ENCODE data around the gene BPTF. TPM values are rescaled to one million over a fixed set of nuclear protein-coding genes. Genes with fewer than 3 reads are reported as not detected.
"Not testable (repeated sequence)": the region's sequence is repeated elsewhere in the genome, so short reads cannot be mapped to it uniquely, and the experiment has no call there.

BPTF gene
- total and polyA plus RNA-seq, 2 of the 13 experiments (the other 11 are each of a cell fraction or from before 2014, with no cell fraction given): 43.5 to 66.1 TPM

DNA sequence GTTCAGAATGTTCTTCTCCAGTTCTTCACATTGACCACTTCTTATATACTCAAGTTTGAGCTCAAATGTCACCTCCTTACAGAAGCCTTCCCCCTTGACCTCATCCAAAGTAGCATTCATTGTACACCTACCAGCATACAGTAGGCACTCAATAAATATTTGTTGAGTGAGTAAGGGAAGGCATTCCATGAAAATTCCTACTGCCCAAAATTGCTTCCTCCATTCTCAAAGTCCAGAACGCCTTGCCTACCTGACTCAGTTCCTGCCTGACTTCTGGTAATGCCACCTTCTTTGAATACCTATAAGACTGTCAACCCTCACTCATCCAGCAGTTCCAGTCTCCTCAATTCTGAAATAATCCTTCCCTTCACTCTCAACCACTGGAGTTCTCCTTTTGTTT lies 14.8 kb upstream of the BPTF start (continued):
- TF ChIP-seq, protein P1, sequence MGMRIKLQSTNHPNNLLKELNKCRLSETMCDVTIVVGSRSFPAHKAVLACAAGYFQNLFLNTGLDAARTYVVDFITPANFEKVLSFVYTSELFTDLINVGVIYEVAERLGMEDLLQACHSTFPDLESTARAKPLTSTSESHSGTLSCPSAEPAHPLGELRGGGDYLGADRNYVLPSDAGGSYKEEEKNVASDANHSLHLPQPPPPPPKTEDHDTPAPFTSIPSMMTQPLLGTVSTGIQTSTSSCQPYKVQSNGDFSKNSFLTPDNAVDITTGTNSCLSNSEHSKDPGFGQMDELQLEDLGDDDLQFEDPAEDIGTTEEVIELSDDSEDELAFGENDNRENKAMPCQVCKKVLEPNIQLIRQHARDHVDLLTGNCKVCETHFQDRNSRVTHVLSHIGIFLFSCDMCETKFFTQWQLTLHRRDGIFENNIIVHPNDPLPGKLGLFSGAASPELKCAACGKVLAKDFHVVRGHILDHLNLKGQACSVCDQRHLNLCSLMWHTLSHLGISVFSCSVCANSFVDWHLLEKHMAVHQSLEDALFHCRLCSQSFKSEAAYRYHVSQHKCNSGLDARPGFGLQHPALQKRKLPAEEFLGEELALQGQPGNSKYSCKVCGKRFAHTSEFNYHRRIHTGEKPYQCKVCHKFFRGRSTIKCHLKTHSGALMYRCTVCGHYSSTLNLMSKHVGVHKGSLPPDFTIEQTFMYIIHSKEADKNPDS (CRISPR knock-in tag; IDR thresholded peaks at IDR 0.05): no peak

DNA sequence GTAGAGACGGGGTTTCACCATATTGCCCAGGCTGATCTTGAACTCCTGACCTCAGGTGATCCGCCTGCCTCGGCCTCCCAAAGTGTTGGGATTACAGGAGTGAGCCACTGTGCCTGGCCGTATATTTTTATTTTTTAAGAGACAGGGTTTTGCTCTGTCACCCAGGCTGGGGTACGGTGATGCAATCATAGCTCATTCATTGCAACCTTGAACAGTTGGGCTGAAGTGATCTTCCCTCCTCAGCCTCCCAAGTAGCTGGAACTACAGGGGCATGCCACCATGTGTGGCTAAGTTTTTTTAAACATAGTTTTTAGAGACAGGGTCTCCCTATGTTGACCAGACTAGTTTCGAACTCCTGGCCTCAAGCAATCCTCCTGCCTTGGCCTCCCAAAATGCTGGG lies 12.9 kb upstream of the BPTF start:
- POLR2A ChIA-PET; ATAC-seq; CTCF ChIA-PET (ENCODE audit: low intra/inter-chr PET ratio, low total read pairs); H3K9me3 ChIP-seq (ENCODE audit: low read length); H3K4me3 ChIP-seq (replicated peaks in 1 of 3; ENCODE audit: insufficient read depth in 1 of 3, low read depth in 2 of 3, low read length in 3 of 3); DNase-seq (ENCODE audit: low spot score); intact Hi-C loops (cut with micrococcal nuclease; ENCODE audit: unreplicated experiment); FAIRE-seq; H2AFZ ChIP-seq (ENCODE audit: low read length); H3K79me2 ChIP-seq (ENCODE audit: insufficient read depth, low read length); H3K36me3 ChIP-seq (replicated peaks in 1 of 2; ENCODE audit: control insufficient read depth in 1 of 2, insufficient read depth in 2 of 2, low read length in 2 of 2); in situ Hi-C loops (cut with HindIII; ENCODE audit: extremely low pct_ligation_motif_present, low pct_unique_long_range_greater_than_20kb); H3K9ac ChIP-seq (ENCODE audit: insufficient read depth, low read depth, low read length); H3K27ac ChIP-seq (ENCODE audit: extremely low read length, insufficient read depth, low read length); H3K27me3 ChIP-seq (ENCODE audit: control insufficient read depth in 1 of 2, insufficient read depth in 2 of 2, low read length in 2 of 2); H3K4me2 ChIP-seq (ENCODE audit: low read depth, low read length); BruUV-seq (replicated peaks); H4K20me1 ChIP-seq (ENCODE audit: insufficient read depth, low read length); H3K4me1 ChIP-seq (ENCODE audit: insufficient read depth, low read length): not testable (repeated sequence)
- WGBS (ENCODE audit: low lambda C conversion rate): 30% methylated on average over 6 of the region's 6 CpGs
- TF ChIP-seq, protein P2, sequence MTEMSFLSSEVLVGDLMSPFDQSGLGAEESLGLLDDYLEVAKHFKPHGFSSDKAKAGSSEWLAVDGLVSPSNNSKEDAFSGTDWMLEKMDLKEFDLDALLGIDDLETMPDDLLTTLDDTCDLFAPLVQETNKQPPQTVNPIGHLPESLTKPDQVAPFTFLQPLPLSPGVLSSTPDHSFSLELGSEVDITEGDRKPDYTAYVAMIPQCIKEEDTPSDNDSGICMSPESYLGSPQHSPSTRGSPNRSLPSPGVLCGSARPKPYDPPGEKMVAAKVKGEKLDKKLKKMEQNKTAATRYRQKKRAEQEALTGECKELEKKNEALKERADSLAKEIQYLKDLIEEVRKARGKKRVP (CRISPR knock-in tag; IDR thresholded peaks at IDR 0.05): peak in 1 of 2 experiments; percentile 86; a peak in 2 of 4 replicates
- TF ChIP-seq CEBPB (IDR thresholded peaks at IDR 0.05; ENCODE audit: borderline replicate concordance, low read depth, low read length) (peak; percentile 80), ZNF460 (CRISPR knock-in tag; IDR thresholded peaks at IDR 0.05; ENCODE audit: borderline replicate concordance) (peak; percentile 82), ZMYM3 (CRISPR knock-in tag; IDR thresholded peaks at IDR 0.05) (peak; percentile 30; the same call in 1 of the 2 replicates), CEBPG (CRISPR knock-in tag; IDR thresholded peaks at IDR 0.05) (peak; percentile 72)
- TF ChIP-seq, protein P3, sequence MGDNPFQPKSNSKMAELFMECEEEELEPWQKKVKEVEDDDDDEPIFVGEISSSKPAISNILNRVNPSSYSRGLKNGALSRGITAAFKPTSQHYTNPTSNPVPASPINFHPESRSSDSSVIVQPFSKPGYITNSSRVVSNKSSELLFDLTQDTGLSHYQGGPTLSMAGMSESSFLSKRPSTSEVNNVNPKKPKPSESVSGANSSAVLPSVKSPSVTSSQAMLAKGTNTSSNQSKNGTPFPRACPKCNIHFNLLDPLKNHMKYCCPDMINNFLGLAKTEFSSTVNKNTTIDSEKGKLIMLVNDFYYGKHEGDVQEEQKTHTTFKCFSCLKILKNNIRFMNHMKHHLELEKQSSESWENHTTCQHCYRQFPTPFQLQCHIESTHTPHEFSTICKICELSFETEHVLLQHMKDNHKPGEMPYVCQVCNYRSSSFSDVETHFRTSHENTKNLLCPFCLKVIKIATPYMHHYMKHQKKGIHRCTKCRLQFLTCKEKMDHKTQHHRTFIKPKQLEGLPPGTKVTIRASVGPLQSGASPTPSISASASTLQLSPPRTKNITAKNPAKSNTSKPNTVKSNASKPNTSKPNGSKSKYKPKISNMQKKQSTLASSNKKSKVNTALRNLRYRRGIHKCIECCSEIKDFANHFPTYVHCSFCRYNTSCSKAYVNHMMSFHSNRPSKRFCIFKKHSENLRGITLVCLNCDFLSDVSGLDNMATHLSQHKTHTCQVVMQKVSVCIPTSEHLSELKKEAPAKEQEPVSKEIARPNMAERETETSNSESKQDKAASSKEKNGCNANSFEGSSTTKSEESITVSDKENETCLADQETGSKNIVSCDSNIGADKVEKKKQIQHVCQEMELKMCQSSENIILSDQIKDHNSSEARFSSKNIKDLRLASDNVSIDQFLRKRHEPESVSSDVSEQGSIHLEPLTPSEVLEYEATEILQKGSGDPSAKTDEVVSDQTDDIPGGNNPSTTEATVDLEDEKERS (CRISPR knock-in tag; IDR thresholded peaks at IDR 0.05): peak; percentile 29; the same call in 1 of the 2 replicates
- TF ChIP-seq, protein P4, sequence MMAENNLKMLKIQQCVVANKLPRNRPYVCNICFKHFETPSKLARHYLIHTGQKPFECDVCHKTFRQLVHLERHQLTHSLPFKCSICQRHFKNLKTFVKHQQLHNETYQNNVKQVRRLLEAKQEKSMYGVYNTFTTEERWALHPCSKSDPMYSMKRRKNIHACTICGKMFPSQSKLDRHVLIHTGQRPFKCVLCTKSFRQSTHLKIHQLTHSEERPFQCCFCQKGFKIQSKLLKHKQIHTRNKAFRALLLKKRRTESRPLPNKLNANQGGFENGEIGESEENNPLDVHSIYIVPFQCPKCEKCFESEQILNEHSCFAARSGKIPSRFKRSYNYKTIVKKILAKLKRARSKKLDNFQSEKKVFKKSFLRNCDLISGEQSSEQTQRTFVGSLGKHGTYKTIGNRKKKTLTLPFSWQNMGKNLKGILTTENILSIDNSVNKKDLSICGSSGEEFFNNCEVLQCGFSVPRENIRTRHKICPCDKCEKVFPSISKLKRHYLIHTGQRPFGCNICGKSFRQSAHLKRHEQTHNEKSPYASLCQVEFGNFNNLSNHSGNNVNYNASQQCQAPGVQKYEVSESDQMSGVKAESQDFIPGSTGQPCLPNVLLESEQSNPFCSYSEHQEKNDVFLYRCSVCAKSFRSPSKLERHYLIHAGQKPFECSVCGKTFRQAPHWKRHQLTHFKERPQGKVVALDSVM (CRISPR knock-in tag; IDR thresholded peaks at IDR 0.05): peak; percentile 19; the same call in 1 of the 2 replicates

Measured in HepG2 (cell line).